Smooth muscle cell (in vitro differentiated cells): ENCODE results near the gene SNHG17. TPM values are rescaled to one million over a fixed set of nuclear protein-coding genes. Genes with fewer than 3 reads are reported as not detected.

Source experiments
- DNase-seq: peaks from one replicate; lab custom pipeline; 2025; ENCODE audit not compliant: unreplicated experiment; lab: John Stamatoyannopoulos, UW
- H2AFZ ChIP-seq: fragments of 200-600 bp; sonication (generic); 2 replicates; pipeline ENCODE4 v1.6.0; 2016; ENCODE audit warnings: antibody characterized with exemption, low read depth, mild to moderate bottlenecking
- H3F3A ChIP-seq: fragments of 200-600 bp; sonication (generic); 2 replicates; pipeline ENCODE4 v1.6.0; 2017; ENCODE audit warnings: antibody characterized with exemption, low read depth
- H3K27ac ChIP-seq: fragments of 200-600 bp; sonication (generic); 2 replicates; pipeline ENCODE4 v1.5.1; 2016; ENCODE audit warnings: low read depth, mild to moderate bottlenecking
- H3K27me3 ChIP-seq: fragments of 200-600 bp; sonication (generic); 2 replicates; pipeline ENCODE4 v1.6.1; 2016; ENCODE audit warnings: low read depth, mild to moderate bottlenecking
- H3K36me3 ChIP-seq: fragments of 200-600 bp; sonication (generic); 2 replicates; pipeline ENCODE4 v1.5.1; 2016; ENCODE audit warnings: low read depth
- H3K4me1 ChIP-seq: fragments of 200-600 bp; sonication (generic); 2 replicates; pipeline ENCODE4 v1.5.1; 2016; ENCODE audit warnings: low read depth
- H3K4me2 ChIP-seq: fragments of 200-600 bp; sonication (generic); 2 replicates; pipeline ENCODE4 v1.6.0; 2016; ENCODE audit warnings: mild to moderate bottlenecking
- H3K4me3 ChIP-seq: fragments of 200-600 bp; sonication (generic); 2 replicates; pipeline ENCODE4 v1.5.1; 2016; ENCODE audit warnings: mild to moderate bottlenecking
- H3K79me2 ChIP-seq: fragments of 200-600 bp; sonication (generic); 2 replicates; pipeline ENCODE4 v1.6.0; 2016; ENCODE audit warnings: low read depth, mild to moderate bottlenecking
- H3K9ac ChIP-seq: fragments of 200-600 bp; sonication (generic); 2 replicates; pipeline ENCODE4 v1.6.0; 2016; ENCODE audit warnings: low read depth
- H3K9me3 ChIP-seq: fragments of 200-600 bp; sonication (generic); replicated peaks from 2 replicates; pipeline ENCODE4 v1.5.1; 2016; ENCODE audit warnings: low read depth
- H4K20me1 ChIP-seq: fragments of 200-600 bp; sonication (generic); 2 replicates; pipeline ENCODE4 v1.6.0; 2016; ENCODE audit warnings: low read depth
- WGBS: methylation state at CpG from one replicate; pipeline ENCODE4 v1.1.7; 2016; ENCODE audit warnings: low lambda C conversion rate; 5-methylcytosine and 5-hydroxymethylcytosine counted together
- polyA plus RNA-seq: library from polyadenylated mRNA; unstranded; fragments of >200 nt; fragmentation: Nextera tagmentation; extraction: Ambion mirVana; gene quantifications from 2 replicates; pipeline ENCODE4 v1.2.1, GENCODE V29; 2016
- total RNA-seq: library from RNA; depleted of rRNA; stranded (reverse); fragments of >200 nt; gene quantifications from 2 replicates; pipeline ENCODE4 v1.2.3, GENCODE V29; 2014
- TF ChIP-seq, protein P1 (sequence below): fragments of 200-600 bp; sonication (generic); IDR thresholded peaks from 2 replicates; pipeline ENCODE4 v1.5.1; 2017; ENCODE audit warnings: borderline replicate concordance, mild to moderate bottlenecking, antibody characterized with exemption; ENCODE audit not compliant: insufficient read depth, poor library complexity, severe bottlenecking

Gene SNHG17
- total and polyA plus RNA-seq, 2 experiments from 2014 or later = 5.5 to 19.6 TPM

GRCh38 chr20:38472513-38473366, 37.6 kb upstream of the SNHG17 start, which contains the start of gene RALGAPB:
TSS of gene RALGAPB (plus strand) at chr20:38472843. CDS start at chr20:38488433, 15,590 bp downstream.
- H3K9ac ChIP-seq = peak within 1 kb of the TSS; percentile 77
- H3K36me3 ChIP-seq = no peaks in the 10 kb centered on the region
- 1% methylated on average over 68 of the region's 81 CpGs for WGBS
- DNase-seq = peak; percentile 93
- H3K79me2 ChIP-seq = peaks cover 49% of the 10 kb centered on the region
- no peaks in the 10 kb centered on the region for H3K9me3 ChIP-seq
- peaks cover 12% of the 10 kb centered on the region for H3K4me1 ChIP-seq
- H3K4me3 ChIP-seq = peak within 1 kb of the TSS; percentile 70
- H2AFZ ChIP-seq = peak within 1 kb of the TSS; percentile 92
- peaks cover 5% of the 10 kb centered on the region for H3F3A ChIP-seq
- peak within 1 kb of the TSS; percentile 73 for H3K27ac ChIP-seq
- TF ChIP-seq, protein P1, sequence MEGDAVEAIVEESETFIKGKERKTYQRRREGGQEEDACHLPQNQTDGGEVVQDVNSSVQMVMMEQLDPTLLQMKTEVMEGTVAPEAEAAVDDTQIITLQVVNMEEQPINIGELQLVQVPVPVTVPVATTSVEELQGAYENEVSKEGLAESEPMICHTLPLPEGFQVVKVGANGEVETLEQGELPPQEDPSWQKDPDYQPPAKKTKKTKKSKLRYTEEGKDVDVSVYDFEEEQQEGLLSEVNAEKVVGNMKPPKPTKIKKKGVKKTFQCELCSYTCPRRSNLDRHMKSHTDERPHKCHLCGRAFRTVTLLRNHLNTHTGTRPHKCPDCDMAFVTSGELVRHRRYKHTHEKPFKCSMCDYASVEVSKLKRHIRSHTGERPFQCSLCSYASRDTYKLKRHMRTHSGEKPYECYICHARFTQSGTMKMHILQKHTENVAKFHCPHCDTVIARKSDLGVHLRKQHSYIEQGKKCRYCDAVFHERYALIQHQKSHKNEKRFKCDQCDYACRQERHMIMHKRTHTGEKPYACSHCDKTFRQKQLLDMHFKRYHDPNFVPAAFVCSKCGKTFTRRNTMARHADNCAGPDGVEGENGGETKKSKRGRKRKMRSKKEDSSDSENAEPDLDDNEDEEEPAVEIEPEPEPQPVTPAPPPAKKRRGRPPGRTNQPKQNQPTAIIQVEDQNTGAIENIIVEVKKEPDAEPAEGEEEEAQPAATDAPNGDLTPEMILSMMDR = no peak
- H3K4me2 ChIP-seq = peak within 1 kb of the TSS; percentile 85
- peaks cover 45% of the 10 kb centered on the region for H4K20me1 ChIP-seq
- H3K27me3 ChIP-seq = no peaks in the 10 kb centered on the region

DNA sequence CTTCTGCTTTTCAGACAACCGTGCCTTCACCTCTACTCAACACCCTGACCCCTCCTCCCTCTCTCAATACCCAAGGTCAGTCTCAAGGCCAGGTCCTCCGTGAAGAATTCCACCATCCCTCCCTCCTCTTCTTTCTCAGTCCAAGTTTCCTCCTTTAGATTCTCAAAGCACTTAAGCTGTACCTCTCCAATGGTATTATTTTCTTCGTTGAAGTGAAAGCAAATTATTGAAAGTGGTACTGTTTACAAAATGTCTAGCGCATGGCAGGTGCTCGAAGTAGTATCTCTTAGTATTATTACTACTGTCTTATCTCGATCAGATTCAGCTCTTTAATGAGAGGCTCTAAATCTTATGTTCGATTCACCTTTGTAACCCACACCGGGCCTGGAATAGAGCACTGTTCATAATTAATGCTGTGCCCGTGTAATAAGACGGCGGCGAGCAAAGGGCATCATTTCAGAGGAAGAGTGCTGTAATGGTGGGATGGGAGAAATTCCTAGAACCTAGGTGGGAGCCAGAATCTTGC, 36.9 kb upstream of the SNHG17 start:
- Histone ChIP-seq H3F3A (peaks cover 5% of the 10 kb centered on the region), H2AFZ (peak overlapping the region; percentile 92), H3K9me3 (no peaks in the 10 kb centered on the region), H3K9ac (no peak overlapping the region), H3K27me3 (no peaks in the 10 kb centered on the region), H3K4me2 (peak overlapping the region; percentile 83), H4K20me1 (peaks cover 38% of the 10 kb centered on the region), H3K36me3 (no peaks in the 10 kb centered on the region), H3K4me1 (peaks cover 12% of the 10 kb centered on the region), H3K79me2 (peaks cover 42% of the 10 kb centered on the region), H3K27ac (peak overlapping the region; percentile 9), H3K4me3 (peak overlapping the region; percentile 70)
- TF ChIP-seq, protein P1 = no peak
- DNase-seq = no peak
- WGBS = 36% methylated on average over 12 of the region's 12 CpGs

- Histone ChIP-seq H3K79me2 (peaks cover 34% of the 10 kb centered on the region), H3K36me3 (no peaks in the 10 kb centered on the region), H4K20me1 (peaks cover 30% of the 10 kb centered on the region), H3K27ac (no peak overlapping the region), H3K27me3 (no peaks in the 10 kb centered on the region), H3K9me3 (no peaks in the 10 kb centered on the region), H3K9ac (no peak overlapping the region), H2AFZ (no peak overlapping the region), H3K4me3 (no peak overlapping the region), H3K4me2 (no peak overlapping the region), H3F3A (peaks cover 5% of the 10 kb centered on the region), H3K4me1 (peaks cover 12% of the 10 kb centered on the region)
- 100% methylated on average over 1 of the region's 1 CpG for WGBS
- no peak for DNase-seq
- TF ChIP-seq, protein P1 = no peak
Observed at GRCh38 chr20:38471245-38471644, 36.1 kb upstream of the SNHG17 start.
